GM18951 (cell line): ENCODE measurements around the gene LSS.
"Not testable (repeated sequence)": the region's sequence is repeated elsewhere in the genome, so short reads cannot be mapped to it uniquely, and the experiment has no call there.

Experiments used
- POLR2A ChIP-seq: IDR thresholded peaks from 4 replicates; pipeline ENCODE4 v1.6.1; 2011; ENCODE audit warnings: mild to moderate bottlenecking; ENCODE audit not compliant: insufficient read length, insufficient read depth; ENCODE audit errors: extremely low read depth
- in situ Hi-C: fragments of 300-500 bp; cut with MboI; formaldehyde crosslinking; loops from one replicate; pipeline ENCODE4 v1.12.0; 2022; ENCODE audit warnings: low sequenced_read_pairs, mixed read lengths, inconsistent platforms; ENCODE audit not compliant: unreplicated experiment

LSS gene

DNA sequence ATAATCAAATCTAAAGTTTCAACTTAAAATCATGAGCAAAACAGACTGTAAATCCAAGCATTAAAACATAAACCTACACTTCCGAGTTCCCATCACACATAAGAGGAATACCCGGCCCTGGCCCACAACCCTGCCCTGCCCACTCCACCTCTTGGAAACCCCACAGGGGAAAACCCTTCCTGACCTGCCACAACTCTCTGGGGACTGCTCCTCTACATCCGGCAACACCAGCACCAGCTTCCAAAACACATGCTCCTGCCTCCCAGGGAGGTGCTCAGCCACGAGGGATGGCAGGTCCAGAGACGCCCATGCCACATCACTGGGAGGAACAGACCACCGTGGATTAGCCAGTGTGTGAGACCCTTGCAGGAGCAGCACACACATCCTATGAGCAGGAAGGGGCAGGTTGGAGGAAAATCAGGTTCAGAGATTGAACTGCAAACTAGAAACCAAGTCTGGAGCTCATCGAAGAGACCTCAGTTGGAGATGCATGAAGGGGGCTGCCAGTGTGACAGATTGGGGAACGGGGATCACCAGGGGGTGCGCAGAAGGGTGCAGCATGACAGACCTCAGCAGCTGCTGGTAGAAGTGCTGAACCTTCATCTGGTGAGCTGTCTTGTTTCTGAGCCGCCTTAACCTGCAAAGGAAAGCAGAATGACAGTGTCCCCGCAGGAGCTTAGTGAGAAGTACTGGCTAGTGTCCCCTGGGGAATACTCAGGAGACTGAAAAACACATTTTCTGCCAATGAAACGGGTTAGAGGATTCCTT lies 25.8 kb upstream of the LSS start:
- in situ Hi-C loops: no loop called here
- TF ChIP-seq POLR2A: no peak

DNA sequence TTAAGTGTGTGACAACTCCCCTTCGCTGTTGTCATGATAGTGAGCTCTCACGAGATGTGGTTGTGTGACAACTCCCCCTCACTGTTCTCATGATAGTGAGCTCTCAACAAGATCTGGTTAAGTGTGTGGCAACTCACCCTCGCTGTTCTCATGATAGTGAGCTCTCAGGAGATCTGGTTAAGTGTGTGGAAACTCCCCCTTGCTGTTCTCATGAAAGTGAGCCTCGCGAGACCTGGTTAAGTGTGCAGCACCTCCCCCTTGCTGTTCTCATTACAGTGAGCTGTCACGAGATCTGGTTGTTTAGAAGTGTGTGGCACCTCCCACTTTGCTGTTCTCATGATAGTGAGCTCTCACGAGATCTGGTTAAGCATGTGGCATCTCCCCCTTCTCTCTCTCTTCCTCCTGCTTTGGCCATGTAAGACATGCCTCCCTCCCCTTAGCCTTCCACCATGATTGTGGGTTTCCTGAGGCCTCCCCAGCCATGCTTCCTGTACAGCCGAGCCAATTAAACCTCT lies 25.1 kb upstream of the LSS start:
- in situ Hi-C loops: no loop called here
- TF ChIP-seq POLR2A: peak; percentile 32

- TF ChIP-seq POLR2A: no peak
- in situ Hi-C loops: no loop called here
Measured at GRCh38 chr21:46252840-46253239, 24.3 kb upstream of the LSS start.

DNA sequence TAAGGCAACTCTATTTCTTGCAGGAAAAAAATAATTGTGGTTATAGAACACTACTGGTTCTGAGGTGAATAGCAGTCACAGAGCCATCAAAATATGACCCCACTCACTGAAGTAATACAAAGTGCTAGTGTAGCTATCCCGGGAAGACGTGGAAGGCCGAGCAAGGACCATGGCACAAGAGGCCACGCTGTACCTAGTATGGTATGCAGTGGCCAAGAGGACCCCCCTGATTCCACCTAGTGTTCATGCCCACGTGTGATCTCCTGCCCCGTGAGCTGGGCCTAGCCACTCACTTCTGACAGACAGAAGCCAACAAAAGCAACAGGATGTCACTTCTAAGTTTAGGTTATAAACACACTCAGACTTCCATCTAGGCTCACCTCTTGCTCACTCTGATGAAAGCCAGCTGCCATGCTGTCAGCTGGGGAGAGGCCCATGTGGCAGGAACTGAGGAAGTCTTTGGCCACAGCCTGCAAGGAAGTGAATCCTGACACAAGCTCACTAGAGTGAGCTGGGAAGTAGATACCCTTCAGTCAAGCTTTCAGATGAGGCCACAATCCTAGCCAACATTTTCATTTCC lies 21.7 kb upstream of the LSS start:
- in situ Hi-C loops: no loop called here
- no peak for TF ChIP-seq POLR2A

- in situ Hi-C loops: no loop called here
- TF ChIP-seq POLR2A: no peak
Measured at GRCh38 chr21:46248827-46249226, 20.3 kb upstream of the LSS start.

DNA sequence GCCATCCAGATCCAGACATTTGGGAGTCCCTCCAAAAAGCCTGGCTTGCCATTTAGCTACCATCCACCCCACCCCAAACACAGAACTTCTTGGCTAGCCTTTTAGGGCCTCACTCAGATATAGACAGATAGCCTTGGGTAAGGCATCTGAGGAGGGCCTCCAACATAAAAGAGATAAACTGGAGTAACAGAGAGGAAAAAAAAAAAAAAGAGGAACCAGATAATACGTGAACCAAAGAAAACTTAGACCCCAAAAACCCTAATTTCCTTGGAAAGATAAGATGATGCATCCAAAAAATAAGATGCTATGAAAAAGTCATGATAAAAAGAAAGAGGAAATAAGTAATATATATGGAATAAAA lies 19.8 kb upstream of the LSS start:
- no peak for TF ChIP-seq POLR2A

DNA sequence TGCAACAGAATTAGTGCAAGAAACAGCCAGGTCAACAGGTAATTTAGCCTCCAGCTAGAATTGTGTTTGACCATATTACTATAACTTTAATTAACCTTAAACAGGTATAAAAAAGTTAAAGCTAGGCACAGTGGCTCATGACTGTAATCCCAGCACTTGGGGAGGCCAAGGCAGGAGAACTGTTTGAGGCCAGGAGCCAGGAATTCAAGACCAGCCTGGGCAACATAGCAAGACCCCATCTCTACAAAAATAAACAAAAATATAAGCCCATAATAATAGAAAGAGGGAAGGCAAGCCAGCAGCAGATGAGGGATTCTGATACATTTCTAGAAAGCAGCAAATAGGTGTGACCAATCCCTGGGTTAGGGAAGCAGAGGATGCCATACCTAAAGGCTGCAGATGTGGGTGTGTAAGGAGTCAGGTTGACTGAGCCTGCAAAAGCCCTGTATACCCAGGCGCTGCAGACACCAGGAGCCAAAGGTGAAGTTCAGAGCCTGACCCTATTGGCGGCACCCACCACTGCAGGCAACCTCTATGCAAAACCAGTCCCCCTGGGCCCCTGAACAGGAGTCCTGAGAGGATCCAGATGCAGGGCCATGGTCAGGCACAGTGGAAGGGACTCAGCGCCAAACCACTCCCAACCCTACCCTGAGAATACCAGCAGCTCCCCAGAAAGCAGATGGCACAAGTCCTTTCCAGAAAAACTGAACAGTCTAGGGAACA lies 19.3 kb upstream of the LSS start:
- TF ChIP-seq POLR2A: no peak
- in situ Hi-C loops: no loop called here

More for the DNA sequence above, 19.8 kb upstream of the LSS start:
- in situ Hi-C loops: no loop called here

DNA sequence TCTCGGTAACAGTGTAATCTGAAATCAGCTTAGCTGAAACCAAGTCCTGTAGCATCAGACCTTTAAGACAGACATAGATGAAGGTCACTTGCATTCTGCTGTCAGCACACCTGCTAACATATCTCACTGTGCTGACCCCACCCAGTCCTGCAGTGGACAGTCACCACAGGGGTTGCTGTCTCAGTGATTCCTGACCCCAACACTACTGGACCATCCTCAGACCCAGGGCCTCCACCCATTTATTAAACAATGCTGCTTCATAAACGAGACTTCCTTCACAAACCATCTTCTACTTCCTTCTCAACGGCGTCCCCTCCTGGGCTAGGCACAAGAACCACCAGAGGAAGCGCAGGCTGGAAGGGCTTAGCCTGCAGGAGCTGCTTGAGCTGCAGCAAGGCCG lies 17.8 kb upstream of the LSS start:
- no peak for TF ChIP-seq POLR2A
- in situ Hi-C loops: no loop called here

- in situ Hi-C loops: no loop called here
- TF ChIP-seq POLR2A: no peak
Measured at GRCh38 chr21:46245213-46245915, 16.8 kb upstream of the LSS start.

GRCh38 chr21:46244602-46245001 lies 16.0 kb upstream of the LSS start:
- in situ Hi-C loops: no loop called here
- no peak for TF ChIP-seq POLR2A

DNA sequence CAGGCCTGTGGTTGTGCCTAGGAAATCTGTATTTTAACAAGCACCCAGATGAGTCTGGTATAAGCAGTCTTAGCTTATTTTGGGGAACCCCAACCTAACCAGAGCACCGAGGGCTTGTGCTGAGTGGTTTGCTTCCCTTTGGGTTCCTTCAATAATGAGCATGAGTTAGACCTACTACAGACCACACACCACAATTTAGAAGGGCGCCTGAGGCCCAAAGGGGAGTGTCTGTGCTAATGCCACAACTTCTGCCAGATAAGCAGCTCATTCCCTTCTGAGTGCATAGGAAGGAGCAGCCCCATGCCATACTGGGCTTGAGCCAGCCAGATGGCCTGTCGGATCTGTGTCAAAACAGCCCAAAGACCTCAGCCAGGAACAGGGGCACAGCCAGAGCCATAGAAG lies 15.4 kb upstream of the LSS start:
- no peak for TF ChIP-seq POLR2A
- in situ Hi-C loops: no loop called here

- in situ Hi-C loops: no loop called here
- no peak for TF ChIP-seq POLR2A
Measured at GRCh38 chr21:46243325-46243724, 14.8 kb upstream of the LSS start.

DNA sequence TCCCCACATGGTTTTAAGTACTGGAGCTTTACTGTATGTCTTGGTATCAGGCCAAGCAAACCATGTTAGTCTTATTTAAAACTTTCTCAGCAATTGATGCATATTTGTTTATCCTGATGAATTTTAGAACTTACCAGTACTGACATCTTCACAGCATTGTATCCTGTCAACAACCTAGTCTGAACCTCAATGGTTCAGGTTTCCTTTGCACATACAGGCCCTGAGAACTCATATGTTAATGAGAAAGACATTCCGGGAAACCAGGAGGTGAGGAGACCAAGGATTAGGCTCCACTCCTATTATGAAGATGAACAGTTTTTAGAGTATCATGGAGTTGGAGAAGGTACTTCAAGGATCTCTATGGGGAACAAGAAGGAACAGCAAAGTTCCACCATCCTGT lies 13.0 kb upstream of the LSS start:
- in situ Hi-C loops: not testable (repeated sequence)
